ENCODE data around the gene C13orf46. TPM values are rescaled to one million over a fixed set of nuclear protein-coding genes. Genes with fewer than 3 reads are reported as not detected.

Gene C13orf46
- total RNA-seq, 1 donor from 2014 or later, result not detected

GRCh38 chr13:113941571-113942191 is 32.2 kb downstream of the C13orf46 start:
- DNase-seq (ENCODE audit: low read depth), result no peak

DNA sequence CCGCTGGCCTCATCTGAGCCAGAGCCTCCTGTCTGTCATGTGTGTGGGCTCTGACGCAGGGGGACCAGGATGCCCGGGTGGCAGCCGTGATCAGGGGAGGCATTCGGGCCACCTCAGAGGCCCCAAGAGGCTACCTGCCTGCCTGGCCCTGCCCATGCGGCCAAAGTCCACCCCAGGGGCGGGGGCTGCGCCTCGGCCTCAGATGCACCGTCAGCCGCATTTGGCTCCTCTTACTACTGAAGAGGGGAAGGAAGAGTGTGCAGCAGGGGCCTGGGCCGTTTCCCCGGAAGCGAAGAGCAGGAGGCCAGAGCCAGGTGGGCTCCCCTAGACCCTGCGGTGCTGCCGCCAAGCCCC is 34.0 kb downstream of the C13orf46 start:
- DNase-seq (ENCODE audit: low read depth), result no peak

GRCh38 chr13:113939129-113939943 is 34.5 kb downstream of the C13orf46 start:
- no peak for DNase-seq (ENCODE audit: low read depth)

DNA sequence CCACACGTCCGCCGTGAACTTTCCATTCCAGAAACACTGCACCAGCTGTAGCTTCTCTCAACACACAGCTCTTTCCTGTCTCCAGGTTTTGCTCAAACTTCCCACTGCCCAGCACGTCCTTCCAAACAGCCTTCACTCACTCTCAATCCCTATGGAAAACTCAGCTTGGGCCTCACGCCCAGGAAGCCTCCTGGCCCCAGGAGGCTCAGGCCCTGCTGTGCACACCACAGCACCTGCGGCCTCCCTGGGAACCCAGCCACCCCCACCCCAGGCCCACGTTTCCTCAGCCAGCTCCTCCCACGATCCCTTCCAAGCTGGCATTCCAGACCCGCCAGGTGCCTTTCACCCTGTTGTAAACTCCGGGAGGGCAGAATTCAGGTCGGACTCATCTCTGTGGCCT is 35.2 kb downstream of the C13orf46 start:
- no peak for DNase-seq (ENCODE audit: low read depth)

- no peak for DNase-seq (ENCODE audit: low read depth)
These were observed 35.6 kb downstream of the C13orf46 start for GRCh38 chr13:113938246-113938645.

GRCh38 chr13:113937527-113938180 is 36.2 kb downstream of the C13orf46 start:
- peak; percentile 47 for DNase-seq (ENCODE audit: low read depth)

DNA sequence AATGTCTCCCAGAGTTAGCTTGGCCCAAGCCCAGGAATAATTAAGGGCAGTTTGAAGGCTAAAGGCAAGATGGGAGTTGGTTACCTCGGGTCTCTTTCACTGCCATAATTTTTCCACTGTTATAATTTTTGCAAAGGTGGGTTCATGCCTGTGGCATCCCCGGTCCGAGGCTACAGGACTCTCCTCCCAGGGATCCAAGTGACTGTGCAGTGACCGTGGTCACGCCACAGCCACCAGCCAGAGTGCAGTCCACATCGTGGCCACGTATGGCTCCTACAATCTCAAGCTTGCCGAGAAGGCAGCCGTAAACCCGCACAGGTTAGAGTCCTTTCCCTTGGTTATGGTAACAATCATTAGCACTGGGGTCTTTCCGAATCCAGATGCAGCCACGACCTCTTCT is 36.8 kb downstream of the C13orf46 start:
- no peak for DNase-seq (ENCODE audit: low read depth)

DNA sequence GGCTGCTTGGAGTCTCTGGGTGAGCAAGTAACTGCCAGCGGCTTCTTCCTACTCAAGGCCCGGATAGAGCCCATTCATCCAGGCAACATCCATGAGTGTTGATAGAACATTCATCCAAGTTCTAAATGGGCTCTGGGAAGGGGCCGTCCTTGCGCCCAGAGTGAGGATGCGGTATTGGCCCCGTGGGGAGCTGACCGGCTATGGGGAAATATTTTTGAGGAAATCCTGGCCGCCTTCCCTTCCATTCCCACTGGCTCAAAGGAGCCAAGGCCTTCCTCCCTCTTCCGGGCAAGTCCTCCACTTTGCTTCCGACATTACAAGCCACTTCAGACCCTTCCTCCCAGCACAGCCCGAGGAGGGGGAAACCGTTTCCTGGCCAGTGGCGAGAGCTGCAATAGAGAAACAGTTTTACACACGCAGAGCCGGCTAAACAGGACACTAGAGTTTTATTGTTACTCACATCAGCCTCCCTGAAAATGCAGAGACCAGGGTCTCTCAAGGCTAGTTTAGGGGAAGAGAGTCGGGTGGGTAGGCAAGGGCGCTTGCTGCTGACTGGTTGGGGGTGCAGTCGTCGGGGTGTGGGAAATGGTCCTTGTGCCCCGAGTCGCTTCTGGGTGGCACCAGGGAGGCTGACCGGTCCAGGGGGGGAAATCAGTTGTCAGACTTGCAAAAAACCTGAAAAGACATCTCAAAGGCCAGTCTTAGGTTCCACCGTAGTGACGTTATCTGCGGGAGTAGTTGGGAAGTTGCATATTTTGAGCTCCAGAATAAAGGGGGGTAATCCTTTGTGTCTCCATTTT is 37.5 kb downstream of the C13orf46 start:
- DNase-seq (ENCODE audit: low read depth), result no peak

GRCh38 chr13:113935001-113935844 is 38.7 kb downstream of the C13orf46 start:
- no peak for DNase-seq (ENCODE audit: low read depth)

GRCh38 chr13:113934576-113934975 is 39.3 kb downstream of the C13orf46 start:
- no peak for DNase-seq (ENCODE audit: low read depth)

GRCh38 chr13:113933901-113934300 is 40.0 kb downstream of the C13orf46 start:
- no peak for DNase-seq (ENCODE audit: low read depth)

DNA sequence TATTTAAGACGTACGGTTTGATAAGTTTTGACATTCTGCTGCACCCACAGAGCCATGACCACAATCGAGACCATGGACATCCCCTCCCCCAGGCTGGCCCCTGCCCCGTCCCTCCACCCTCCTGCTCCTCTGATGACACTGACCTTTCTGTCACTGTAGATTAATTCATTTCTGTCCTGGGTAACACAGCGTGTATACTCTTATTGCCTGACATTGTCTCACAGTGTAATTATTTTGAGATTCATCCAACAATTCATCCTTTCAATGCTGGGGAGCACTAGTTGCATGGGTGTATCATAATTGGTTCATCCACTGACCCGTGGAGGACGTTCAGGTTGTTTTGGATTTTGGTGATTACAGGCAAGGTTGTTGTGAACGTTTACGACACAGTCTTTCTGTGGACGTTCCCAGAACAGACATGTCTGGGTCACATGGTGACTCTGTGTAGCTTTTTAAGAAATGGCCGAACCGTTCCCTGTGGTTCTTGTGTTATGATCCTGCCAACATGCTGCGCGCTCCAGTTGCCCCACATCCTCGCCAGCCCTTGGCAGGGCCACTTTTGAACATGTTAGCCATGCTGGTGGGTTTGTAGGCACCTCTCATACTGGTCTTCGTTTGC is 41.9 kb downstream of the C13orf46 start:
- DNase-seq (ENCODE audit: low read depth), result no peak

DNA sequence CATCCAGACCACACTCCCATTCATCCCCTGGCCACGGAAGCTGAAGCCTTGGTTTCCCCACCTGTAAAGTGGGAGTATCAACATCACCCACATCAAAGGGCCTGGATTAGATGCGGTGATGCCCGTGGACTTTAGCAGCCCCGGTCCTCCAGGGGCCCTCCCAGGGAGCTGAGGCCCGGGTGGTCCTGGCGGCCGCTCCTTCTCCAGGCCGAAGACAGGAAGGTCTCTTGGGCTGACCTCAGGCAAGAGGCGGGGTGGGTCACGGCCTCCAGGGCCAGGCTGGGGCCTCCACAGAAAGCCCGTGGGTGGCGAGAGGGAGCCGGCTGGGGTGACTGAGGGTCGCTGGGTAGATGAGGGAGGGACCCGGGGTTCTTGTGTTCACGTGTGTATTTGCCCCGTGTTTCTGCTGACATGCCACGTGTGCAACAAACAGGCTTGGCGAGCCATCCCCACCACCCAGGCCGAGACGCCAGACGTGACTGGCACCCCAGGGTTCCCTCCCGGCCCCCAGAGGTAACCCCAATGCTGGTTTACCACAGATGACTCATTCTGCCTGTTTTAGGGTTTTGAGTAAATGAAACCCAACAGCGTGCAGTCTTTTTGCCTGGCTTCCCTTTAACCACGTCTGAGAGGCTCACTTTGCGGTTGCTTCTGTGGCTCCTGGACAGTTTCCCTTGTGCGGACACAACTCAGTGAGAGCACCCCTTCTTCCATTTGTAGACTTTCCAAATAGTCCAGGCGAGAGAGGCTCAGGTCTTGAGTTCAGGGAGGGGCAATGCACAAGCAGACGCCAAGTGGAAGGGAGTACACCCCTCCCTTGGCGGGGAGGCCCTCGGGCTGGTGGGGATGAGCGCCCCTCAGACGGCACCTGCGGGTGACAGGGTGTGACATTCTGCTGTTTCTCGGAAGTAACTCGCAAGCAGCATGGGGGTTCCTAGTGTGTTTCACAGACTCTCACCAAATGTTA is 42.9 kb downstream of the C13orf46 start:
- DNase-seq (ENCODE audit: low read depth), result peak; percentile 38

DNA sequence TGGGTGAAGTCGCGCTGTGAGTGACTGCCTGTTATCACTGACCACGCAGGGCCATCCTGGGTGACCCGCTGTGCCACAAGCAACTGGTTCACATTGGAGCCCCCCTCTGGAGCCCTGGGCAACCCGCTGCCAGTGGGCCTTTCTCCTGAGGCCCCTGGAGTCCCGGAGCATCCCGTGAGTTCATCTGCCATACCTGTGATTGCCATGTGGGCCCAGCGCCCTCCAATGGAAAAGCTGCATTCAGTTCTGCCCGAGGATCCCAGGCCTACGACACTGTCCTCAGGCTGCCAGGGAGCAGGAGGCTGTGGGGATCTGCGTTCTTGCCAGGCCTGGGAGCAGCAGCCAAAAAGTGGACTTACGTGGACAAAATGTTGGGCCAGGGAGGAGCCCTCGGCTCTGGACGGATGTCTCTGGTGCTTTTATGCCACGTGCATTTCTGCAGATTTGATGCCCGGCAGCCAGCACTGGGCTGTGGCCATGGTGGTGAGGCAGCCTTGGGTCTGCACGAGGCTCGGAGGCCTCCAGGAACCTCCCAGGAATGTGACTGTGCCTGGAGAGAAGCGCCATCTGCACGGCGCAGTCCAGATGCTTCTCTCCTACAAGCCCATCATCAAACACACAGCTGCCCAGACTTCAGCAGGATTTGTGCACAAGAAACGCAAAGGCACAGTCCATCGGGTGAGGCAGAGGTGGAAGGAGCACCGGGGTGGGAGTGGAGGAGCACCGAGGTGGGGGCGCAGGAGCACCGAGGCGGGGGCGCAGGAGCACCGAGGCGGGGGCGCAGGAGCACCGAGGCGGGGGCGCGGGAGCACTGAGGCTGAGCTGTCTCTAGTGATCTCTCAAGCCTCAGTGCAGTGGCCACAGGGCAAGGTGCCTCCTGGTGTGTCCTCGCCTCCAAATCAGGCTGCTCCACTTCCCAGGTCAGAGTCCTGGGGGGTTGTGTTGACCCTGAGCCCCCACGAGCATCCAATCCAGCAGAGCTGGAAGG is 44.0 kb downstream of the C13orf46 start:
- peak; percentile 20 for DNase-seq (ENCODE audit: low read depth)

DNA sequence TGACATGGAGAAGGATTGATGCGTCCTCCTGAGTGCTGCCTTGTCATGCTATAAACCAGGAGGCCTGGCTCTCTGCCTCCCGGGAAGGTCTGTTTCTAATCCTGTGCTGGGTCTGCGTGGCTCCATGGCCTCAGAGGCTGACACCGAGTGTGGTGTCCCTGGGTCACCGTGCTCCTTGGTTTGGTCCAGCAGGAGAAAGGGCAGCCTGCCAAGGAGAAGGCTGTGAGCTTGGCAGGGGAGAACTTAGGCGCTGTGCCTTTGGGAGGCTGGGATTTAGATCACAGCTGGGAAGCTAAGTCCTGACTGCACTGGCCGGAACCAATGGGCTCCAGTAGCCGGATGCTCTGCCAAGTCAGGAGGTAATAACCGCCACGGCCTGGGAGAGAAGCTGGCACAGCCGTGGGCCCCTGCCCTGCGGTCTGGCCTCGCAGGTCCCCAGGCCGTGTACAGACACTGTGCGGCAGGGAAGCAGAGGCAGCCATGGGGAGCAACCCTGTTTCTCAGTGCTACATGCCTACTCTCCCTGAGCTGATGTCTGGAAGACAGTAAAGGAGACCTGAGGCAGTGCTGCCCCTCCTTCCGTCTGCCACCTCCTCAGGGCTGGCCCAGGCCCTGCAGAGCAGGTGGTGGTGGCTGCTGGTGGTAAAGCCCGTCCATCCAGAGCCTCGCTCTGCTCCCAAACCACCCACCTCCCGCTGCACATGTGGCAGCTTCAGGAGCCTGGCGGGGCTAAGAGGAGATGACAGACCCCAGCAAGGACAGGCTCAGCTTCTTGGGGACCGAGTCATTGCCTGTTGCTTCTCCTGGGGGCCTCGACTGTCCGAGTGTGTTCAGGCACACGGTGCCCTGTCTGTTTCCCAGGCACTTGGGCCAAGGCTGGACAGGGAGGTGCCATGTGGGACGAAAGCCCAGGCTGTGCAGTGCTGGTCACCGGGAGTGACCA is 44.9 kb downstream of the C13orf46 start:
- peak; percentile 93 for DNase-seq (ENCODE audit: low read depth)
